IMR-90 (cell line): ENCODE results near the gene TRPM8. TPM values are rescaled to one million over a fixed set of nuclear protein-coding genes. Genes with fewer than 3 reads are reported as not detected.

Experiments used
- ATAC-seq: fragments of 200-7000 bp; cut with Tn5 transposase; 2 replicates; pipeline ENCODE4 v1.9.1; 2020; ENCODE audit warnings: low read depth, mild to moderate bottlenecking, moderate library complexity
- BruUV-seq: library from RNA; stranded (reverse); fragments of 400-500 nt; replicated peaks from 2 replicates; lab custom pipeline; 2021; lab: Mats Ljungman, UMichigan
- CTCF ChIA-PET: fragments of 300-600 bp; formaldehyde crosslinking; extraction: SDS; loops from one replicate; lab custom pipeline; 2021; ENCODE audit warnings: antibody characterized with exemption; lab: Yijun Ruan, JAX
- POLR2A ChIA-PET: fragments of 300-600 bp; sonication (Branson Sonifier 250); formaldehyde crosslinking; loops from one replicate; lab custom pipeline; 2022; ENCODE audit warnings: antibody characterized with exemption; ENCODE audit not compliant: unreplicated experiment; lab: Charles Lee
- DNase-seq: peaks from one replicate; pipeline ENCODE4 v3.0.0; 2013
- H2AFZ ChIP-seq: replicated peaks from 2 replicates; pipeline ENCODE3; 2013; ENCODE audit warnings: low read length, mild to moderate bottlenecking; ENCODE audit not compliant: poor library complexity
- H2AK5ac ChIP-seq: 2 replicates; pipeline ENCODE4 v1.6.1; 2013; ENCODE audit warnings: low read depth, low read length, inconsistent platforms
- H2AK9ac ChIP-seq: replicated peaks from 2 replicates; pipeline ENCODE3; 2013; ENCODE audit warnings: mild to moderate bottlenecking, low read depth, low read length, moderate library complexity; ENCODE audit not compliant: poor library complexity
- H2BK120ac ChIP-seq: 2 replicates; pipeline ENCODE4 v1.6.1; 2013; ENCODE audit warnings: low read depth, low read length, inconsistent platforms
- H2BK15ac ChIP-seq: 3 replicates; pipeline ENCODE4 v1.6.1; 2013; ENCODE audit warnings: low read depth, low read length, inconsistent platforms
- H2BK20ac ChIP-seq: 2 replicates; pipeline ENCODE4 v1.6.1; 2013; ENCODE audit warnings: low read depth, mild to moderate bottlenecking, inconsistent platforms, low read length, moderate library complexity
- H2BK5ac ChIP-seq: 2 replicates; pipeline ENCODE4 v1.6.1; 2013; ENCODE audit warnings: mild to moderate bottlenecking, low read depth, low read length, inconsistent platforms; ENCODE audit not compliant: poor library complexity, severe bottlenecking
- H3K14ac ChIP-seq: replicated peaks from 2 replicates; pipeline ENCODE4 v1.6.1; 2013; ENCODE audit warnings: low read depth, low read length, inconsistent platforms
- H3K18ac ChIP-seq: 2 replicates; pipeline ENCODE4 v1.6.1; 2013; ENCODE audit warnings: low read depth, low read length, control low read depth
- H3K23ac ChIP-seq: 2 replicates; pipeline ENCODE4 v1.6.1; 2013; ENCODE audit warnings: low read depth, low read length, inconsistent platforms
- H3K27ac ChIP-seq: 2 replicates; pipeline ENCODE4 v1.5.1; 2013; ENCODE audit warnings: mild to moderate bottlenecking, control low read depth, low read length; ENCODE audit not compliant: insufficient read depth
- H3K27me3 ChIP-seq: 2 replicates; pipeline ENCODE4 v1.6.1; 2013; ENCODE audit warnings: low read length; ENCODE audit not compliant: control insufficient read depth, insufficient read depth
- H3K36me3 ChIP-seq: 2 replicates; pipeline ENCODE4 v1.6.1; 2013; ENCODE audit warnings: low read length, mixed read lengths; ENCODE audit not compliant: control insufficient read depth, insufficient read depth
- H3K4ac ChIP-seq: 2 replicates; pipeline ENCODE4 v1.6.1; 2013; ENCODE audit warnings: low read depth, low read length, inconsistent platforms
- H3K4me1 ChIP-seq: 2 replicates; pipeline ENCODE4 v1.6.1; 2013; ENCODE audit warnings: low read length, mixed read lengths; ENCODE audit not compliant: control insufficient read depth, insufficient read depth
- H3K4me2 ChIP-seq: 2 replicates; pipeline ENCODE4 v1.6.1; 2013; ENCODE audit warnings: low read depth, mild to moderate bottlenecking, control low read depth, low read length, moderate library complexity
- H3K4me3 ChIP-seq: 2 replicates; pipeline ENCODE4 v1.5.1; 2013; ENCODE audit warnings: low read depth, mild to moderate bottlenecking, control low read depth, low read length, moderate library complexity; ENCODE audit not compliant: insufficient read depth
- H3K56ac ChIP-seq: 2 replicates; pipeline ENCODE4 v1.6.1; 2013; ENCODE audit warnings: low read length, inconsistent platforms; ENCODE audit not compliant: insufficient read depth; ENCODE audit errors: extremely low read depth
- H3K79me1 ChIP-seq, 2 experiments: 2 replicates each; pipeline ENCODE4 v1.6.1; 2013; ENCODE audit warnings: low read length in 2 of 2, inconsistent platforms in 1 of 2, low read depth in 1 of 2
- H3K9ac ChIP-seq: 2 replicates; pipeline ENCODE4 v1.6.1; 2013; ENCODE audit warnings: low read depth, low read length, control low read depth
- H3K9me1 ChIP-seq: 2 replicates; pipeline ENCODE4 v1.6.1; 2013; ENCODE audit warnings: low read length, inconsistent platforms; ENCODE audit not compliant: insufficient read depth
- H3K9me3 ChIP-seq: 2 replicates; pipeline ENCODE4 v1.6.1; 2013; ENCODE audit warnings: low read length; ENCODE audit not compliant: control insufficient read depth, insufficient read depth
- H4K20me1 ChIP-seq: 2 replicates; pipeline ENCODE4 v1.6.1; 2013; ENCODE audit warnings: low read length, inconsistent platforms; ENCODE audit not compliant: insufficient read depth
- H4K5ac ChIP-seq: 2 replicates; pipeline ENCODE4 v1.6.1; 2013; ENCODE audit warnings: mild to moderate bottlenecking, low read depth, low read length, control low read depth
- H4K8ac ChIP-seq, 2 experiments: 2 replicates each; pipeline ENCODE4 v1.6.1; 2013; ENCODE audit warnings: low read depth in 2 of 2, low read length in 2 of 2, control low read depth in 1 of 2, inconsistent platforms in 1 of 2
- H4K91ac ChIP-seq: 2 replicates; pipeline ENCODE4 v1.6.1; 2013; ENCODE audit warnings: low read depth, low read length, inconsistent platforms; ENCODE audit not compliant: insufficient read depth
- BHLHE40 ChIP-seq: fragments of 150-350 bp; IDR thresholded peaks from 2 replicates; pipeline ENCODE4 v1.6.1; 2016; ENCODE audit warnings: mild to moderate bottlenecking, low read depth, low read length
- CEBPB ChIP-seq: IDR thresholded peaks from 2 replicates; pipeline ENCODE4 v1.6.1; 2012; ENCODE audit warnings: low read depth, low read length, improper control_type of control experiment
- CHD1 ChIP-seq: IDR thresholded peaks from 2 replicates; pipeline ENCODE4 v1.6.1; 2012; ENCODE audit warnings: low read depth, low read length, improper control_type of control experiment
- FOS ChIP-seq: fragments of 150-350 bp; IDR thresholded peaks from 2 replicates; pipeline ENCODE4 v1.6.1; 2016; ENCODE audit warnings: low read depth, low read length
- MAFK ChIP-seq: IDR thresholded peaks from 2 replicates; pipeline ENCODE4 v1.6.1; 2012; ENCODE audit warnings: low read depth, low read length, improper control_type of control experiment
- MAZ ChIP-seq: IDR thresholded peaks from 2 replicates; pipeline ENCODE4 v1.6.1; 2012; ENCODE audit warnings: low read depth, mild to moderate bottlenecking, low read length, improper control_type of control experiment, moderate library complexity, borderline replicate concordance
- MXI1 ChIP-seq: IDR thresholded peaks from 2 replicates; pipeline ENCODE4 v1.6.1; 2012; ENCODE audit warnings: low read depth, mild to moderate bottlenecking, low read length, moderate library complexity, borderline replicate concordance
- POLR2A ChIP-seq: IDR thresholded peaks from 2 replicates; pipeline ENCODE4 v1.6.1; 2012; ENCODE audit warnings: mild to moderate bottlenecking, low read depth, low read length
- RAD21 ChIP-seq: IDR thresholded peaks from 2 replicates; pipeline ENCODE4 v1.6.1; 2012; ENCODE audit warnings: low read length, improper control_type of control experiment
- RFX5 ChIP-seq: IDR thresholded peaks from 2 replicates; pipeline ENCODE4 v1.8.0; 2012; ENCODE audit warnings: low read depth, mild to moderate bottlenecking, low read length, moderate library complexity
- WGBS, 2 experiments: methylation state at CpG; one replicate each; pipeline versions ENCODE4 v1.1.5 to v1.1.7; 2013; ENCODE audit warnings: missing lambda C conversion rate in 2 of 2; ENCODE audit not compliant: insufficient read length in 1 of 2; ENCODE audit errors: extremely low coverage in 2 of 2; 5-methylcytosine and 5-hydroxymethylcytosine counted together
- dilution Hi-C: fragments of 300-500 bp; cut with HindIII; formaldehyde crosslinking; loops from one replicate; pipeline ENCODE4 v1.14.3; 2018; ENCODE audit warnings: low sequenced_read_pairs; ENCODE audit not compliant: unreplicated experiment
- in situ Hi-C: fragments of 300-500 bp; cut with MboI; formaldehyde crosslinking; loops from 3 replicates; pipeline ENCODE4 v1.14.3; 2019; ENCODE audit warnings: low sequenced_read_pairs, inconsistent platforms, mixed read lengths
- intact Hi-C: fragments of 100-400 bp; cut with micrococcal nuclease; formaldehyde crosslinking; loops from 2 replicates; pipeline ENCODE4 v1.10.0; 2022
- polyA plus RNA-seq, 3 experiments: library from polyadenylated mRNA; depleted of rRNA; stranded (reverse); fragments of >200 nt; gene quantifications; 2 replicates each; pipeline ENCODE4 v1.2.3, GENCODE V29; 2012; ENCODE audit warnings: low replicate concordance in 1 of 3
- total RNA-seq: library from RNA; depleted of rRNA; stranded (reverse); fragments of >200 nt; gene quantifications from 2 replicates; pipeline ENCODE4 v1.2.3, GENCODE V29; 2012
- TF ChIP-seq, protein P1 (sequence below): conservative IDR thresholded peaks from 2 replicates; pipeline ENCODE4 v1.5.1; 2012; ENCODE audit warnings: mild to moderate bottlenecking, low read depth, low read length, improper control_type of control experiment
- TF ChIP-seq, protein P2 (sequence below): fragments of 150-350 bp; IDR thresholded peaks from 2 replicates; pipeline ENCODE4 v1.6.1; 2016; ENCODE audit warnings: low read depth, mild to moderate bottlenecking, low read length, moderate library complexity, borderline replicate concordance

TRPM8 gene
- total and polyA plus RNA-seq, 2 of the 4 experiments (the other 2 are of a cell fraction) = not detected

DNA sequence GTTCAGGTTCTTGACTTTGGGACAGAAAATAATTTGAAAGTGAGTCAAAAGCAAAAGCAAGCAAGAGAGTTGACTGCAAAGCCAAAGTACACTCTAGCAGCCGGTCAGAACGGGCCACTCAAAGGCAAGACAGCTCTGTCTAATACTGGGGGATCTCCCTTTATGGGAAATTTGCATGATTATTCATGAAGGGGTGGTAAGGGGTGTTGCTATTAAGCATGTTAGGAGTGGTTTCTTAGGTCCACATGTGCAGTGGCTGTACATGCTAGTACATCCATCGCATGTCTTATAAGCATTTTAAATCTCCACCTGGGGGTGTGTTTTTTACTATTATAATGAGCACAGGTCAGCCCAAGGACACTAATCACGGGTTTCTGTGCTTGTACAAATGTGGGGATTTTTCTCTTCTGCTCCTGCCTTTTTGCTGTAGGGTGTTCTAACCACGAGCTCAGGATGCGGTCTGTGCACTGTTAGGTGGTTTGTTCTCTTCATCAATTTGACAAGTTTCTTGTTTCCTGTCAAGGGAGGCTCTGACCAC lies 73.2 kb downstream of the TRPM8 start:
- Histone ChIP-seq H3K9me1 (no peaks in the 10 kb centered on the region), H3K9ac (no peak overlapping the region), H3K27ac (no peak overlapping the region), H3K4ac (no peak overlapping the region), H3K23ac (no peak overlapping the region), H3K79me1 (no peaks in the 10 kb centered on the region), H4K20me1 (no peaks in the 10 kb centered on the region), H3K4me3 (no peak overlapping the region), H4K8ac (no peak overlapping the region), H4K91ac (no peak overlapping the region), H3K56ac (no peak overlapping the region), H3K14ac (no peak overlapping the region), H4K5ac (no peak overlapping the region), H2BK5ac (no peak overlapping the region), H2AK5ac (no peak overlapping the region), H3K9me3 (no peaks in the 10 kb centered on the region), H3K4me1 (no peaks in the 10 kb centered on the region), H2BK20ac (no peak overlapping the region), H3K36me3 (no peaks in the 10 kb centered on the region), H3K27me3 (peaks cover 4% of the 10 kb centered on the region), H3K4me2 (no peak overlapping the region), H2AFZ (no peak overlapping the region), H2BK15ac (no peak overlapping the region), H3K18ac (no peak overlapping the region), H2AK9ac (no peak overlapping the region), H2BK120ac (no peak overlapping the region)
- DNase-seq (no peak), ATAC-seq (no peak)
- intact Hi-C loops (no loop called here), in situ Hi-C loops (no loop called here), dilution Hi-C loops (no loop called here)
- WGBS, 2 experiments = 90% methylated on average over 2 of the region's 6 CpGs; no CpG with 5 or more reads in 1 of the 2 experiments
- ChIA-PET POLR2A (no interaction called here), CTCF (no interaction called here)
- BruUV-seq = no TSS peak
- no peak for TF ChIP-seq RFX5
- no peak for TF ChIP-seq POLR2A
- TF ChIP-seq RAD21 = no peak
- TF ChIP-seq MAZ = no peak
- TF ChIP-seq FOS = no peak
- TF ChIP-seq, protein P1, sequence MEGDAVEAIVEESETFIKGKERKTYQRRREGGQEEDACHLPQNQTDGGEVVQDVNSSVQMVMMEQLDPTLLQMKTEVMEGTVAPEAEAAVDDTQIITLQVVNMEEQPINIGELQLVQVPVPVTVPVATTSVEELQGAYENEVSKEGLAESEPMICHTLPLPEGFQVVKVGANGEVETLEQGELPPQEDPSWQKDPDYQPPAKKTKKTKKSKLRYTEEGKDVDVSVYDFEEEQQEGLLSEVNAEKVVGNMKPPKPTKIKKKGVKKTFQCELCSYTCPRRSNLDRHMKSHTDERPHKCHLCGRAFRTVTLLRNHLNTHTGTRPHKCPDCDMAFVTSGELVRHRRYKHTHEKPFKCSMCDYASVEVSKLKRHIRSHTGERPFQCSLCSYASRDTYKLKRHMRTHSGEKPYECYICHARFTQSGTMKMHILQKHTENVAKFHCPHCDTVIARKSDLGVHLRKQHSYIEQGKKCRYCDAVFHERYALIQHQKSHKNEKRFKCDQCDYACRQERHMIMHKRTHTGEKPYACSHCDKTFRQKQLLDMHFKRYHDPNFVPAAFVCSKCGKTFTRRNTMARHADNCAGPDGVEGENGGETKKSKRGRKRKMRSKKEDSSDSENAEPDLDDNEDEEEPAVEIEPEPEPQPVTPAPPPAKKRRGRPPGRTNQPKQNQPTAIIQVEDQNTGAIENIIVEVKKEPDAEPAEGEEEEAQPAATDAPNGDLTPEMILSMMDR = no peak
- no peak for TF ChIP-seq MXI1
- no peak for TF ChIP-seq CEBPB
- no peak for TF ChIP-seq CHD1
- TF ChIP-seq MAFK = no peak
- no peak for TF ChIP-seq BHLHE40
- TF ChIP-seq, protein P2, sequence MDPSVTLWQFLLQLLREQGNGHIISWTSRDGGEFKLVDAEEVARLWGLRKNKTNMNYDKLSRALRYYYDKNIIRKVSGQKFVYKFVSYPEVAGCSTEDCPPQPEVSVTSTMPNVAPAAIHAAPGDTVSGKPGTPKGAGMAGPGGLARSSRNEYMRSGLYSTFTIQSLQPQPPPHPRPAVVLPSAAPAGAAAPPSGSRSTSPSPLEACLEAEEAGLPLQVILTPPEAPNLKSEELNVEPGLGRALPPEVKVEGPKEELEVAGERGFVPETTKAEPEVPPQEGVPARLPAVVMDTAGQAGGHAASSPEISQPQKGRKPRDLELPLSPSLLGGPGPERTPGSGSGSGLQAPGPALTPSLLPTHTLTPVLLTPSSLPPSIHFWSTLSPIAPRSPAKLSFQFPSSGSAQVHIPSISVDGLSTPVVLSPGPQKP = no peak
